ENCODE data around the gene CCDC74A.
A peak's percentile ranks its signal among the peaks of the same experiment; 100 is the strongest.
"Not testable (repeated sequence)": the region's sequence is repeated elsewhere in the genome, so short reads cannot be mapped to it uniquely, and the experiment has no call there.

The CCDC74A gene

DNA sequence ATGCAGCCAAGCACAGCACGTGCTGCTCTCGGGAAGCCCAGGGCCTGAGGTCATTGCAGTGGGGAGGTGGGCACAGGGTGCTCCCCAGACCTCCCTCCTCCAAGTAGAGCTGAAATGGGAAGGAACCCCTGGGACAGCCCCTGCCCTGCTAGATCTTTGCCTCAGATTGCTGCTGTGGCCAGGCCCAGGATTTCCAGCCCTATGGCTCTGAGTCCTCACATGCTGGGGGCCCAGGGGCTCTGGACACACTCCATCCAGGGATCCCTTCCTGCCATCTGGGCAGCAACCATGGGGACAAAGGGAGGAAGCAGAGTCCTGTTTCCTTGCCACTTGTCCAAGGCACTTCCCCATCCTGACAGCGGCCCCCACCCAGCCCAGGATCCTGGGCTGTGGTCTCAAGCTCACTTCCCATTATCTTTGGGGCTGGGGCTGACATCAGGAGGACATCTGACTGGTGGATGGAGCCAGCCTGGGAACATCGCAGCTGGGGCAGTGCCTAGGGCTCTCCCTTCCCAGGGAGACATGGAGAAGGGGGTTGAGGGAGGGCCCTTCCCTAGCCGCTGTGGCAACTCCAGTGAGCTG lies 2.3 kb downstream of the CCDC74A start:
- DNase-seq, result not testable (repeated sequence)

- DNase-seq, result not testable (repeated sequence)
Observed at GRCh38 chr2:131530626-131531344, 3.1 kb downstream of the CCDC74A start.

- not testable (repeated sequence) for DNase-seq
Observed at GRCh38 chr2:131531547-131532185, 4.0 kb downstream of the CCDC74A start.

- peak; percentile 35 for DNase-seq
Observed at GRCh38 chr2:131532723-131533608, 5.3 kb downstream of the CCDC74A start.

DNA sequence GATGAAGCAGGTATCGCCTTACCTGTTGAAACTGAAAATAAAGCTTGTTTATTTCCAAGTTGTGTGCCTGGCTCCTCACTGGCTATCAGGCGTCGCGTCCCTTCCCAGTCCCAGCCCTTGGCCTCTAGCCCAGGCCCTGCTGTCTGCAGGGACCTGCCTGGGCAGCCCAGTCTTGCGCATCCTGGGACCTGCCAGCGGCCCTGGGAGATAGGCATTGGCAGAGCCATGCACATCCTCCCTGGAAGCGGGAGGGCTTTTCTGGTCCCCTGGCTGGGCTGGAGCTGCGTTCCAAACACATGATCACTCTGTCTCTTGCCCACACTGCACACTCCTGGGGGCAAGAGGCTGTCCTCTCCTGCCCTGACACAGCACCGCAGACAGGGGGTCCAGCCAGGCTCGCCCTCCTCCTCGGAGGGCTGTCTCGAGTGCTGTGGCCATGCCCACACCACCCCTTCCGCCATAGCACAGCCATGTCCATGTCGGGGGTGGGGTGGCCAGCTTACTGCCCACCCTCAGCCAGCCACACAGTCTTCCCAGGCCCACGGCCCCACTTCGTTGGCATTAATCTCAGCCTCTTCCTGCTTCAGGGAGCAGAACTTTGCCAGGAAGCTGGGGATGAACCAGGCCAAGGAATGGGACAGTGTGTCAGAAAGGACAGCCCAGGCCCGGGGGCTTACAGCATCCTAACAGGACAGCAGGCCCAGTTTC lies 6.1 kb downstream of the CCDC74A start:
- DNase-seq, result peak; percentile 59

DNA sequence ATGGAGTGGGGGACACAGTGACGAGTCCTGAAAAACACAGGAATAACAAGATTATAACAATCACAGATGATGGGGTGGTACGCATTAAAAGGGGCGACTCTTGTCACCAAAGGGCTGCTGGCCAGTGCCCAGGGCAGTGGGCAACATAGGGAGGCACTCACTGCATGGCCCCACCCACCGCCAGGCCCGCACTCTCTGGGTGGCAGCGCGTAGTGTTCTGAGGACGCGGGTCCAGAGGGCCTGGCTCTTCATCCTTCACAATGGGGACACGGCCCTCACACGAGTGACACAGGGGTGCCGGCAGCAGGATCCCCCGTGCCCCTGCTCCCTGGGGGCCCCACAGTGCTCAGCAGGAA lies 6.6 kb downstream of the CCDC74A start:
- DNase-seq, result not testable (repeated sequence)

GRCh38 chr2:131534965-131535364 lies 7.3 kb downstream of the CCDC74A start:
- not testable (repeated sequence) for DNase-seq

- DNase-seq, result no peak
Observed at GRCh38 chr2:131535526-131535925, 7.8 kb downstream of the CCDC74A start.

- DNase-seq, result not testable (repeated sequence)
Observed at GRCh38 chr2:131535951-131536826, 8.5 kb downstream of the CCDC74A start.

DNA sequence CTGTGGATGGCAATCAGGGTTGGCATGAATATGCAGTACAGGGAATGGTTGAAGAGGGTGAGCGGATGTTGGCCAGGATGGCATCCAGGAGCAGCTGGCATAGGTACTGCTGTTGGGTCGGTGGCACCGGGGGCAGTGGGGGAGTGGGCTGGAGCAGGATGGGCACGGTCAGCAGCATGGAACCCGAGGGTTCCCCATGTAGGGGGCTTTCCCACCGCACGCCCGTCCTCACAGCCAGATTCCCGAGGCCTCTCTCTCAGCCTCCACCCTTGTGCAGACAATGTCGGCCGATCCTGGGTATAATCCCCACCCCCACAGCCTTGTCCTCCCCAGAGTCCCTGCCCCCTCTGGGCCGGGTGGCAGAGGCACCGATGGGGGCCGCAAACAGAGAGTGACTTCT lies 9.2 kb downstream of the CCDC74A start:
- not testable (repeated sequence) for DNase-seq

DNA sequence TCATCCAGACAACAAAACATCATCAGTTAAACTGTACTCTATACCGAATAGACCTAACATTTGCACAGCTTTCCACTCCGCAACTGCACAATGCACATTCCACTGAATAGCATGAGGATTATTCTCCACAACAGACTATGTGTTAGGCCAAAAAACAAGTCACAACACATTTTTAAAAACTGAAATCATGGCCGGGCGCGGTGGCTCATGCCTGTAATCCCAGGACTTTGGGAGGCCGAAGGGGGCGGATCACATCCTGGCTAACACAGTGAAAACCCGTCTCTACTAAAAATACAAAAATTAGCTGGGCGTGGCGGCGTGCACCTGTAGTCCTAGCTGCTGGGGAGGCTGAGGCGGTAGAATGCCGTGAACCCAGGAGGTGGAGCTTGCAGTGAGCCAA lies 11.2 kb downstream of the CCDC74A start:
- DNase-seq, result not testable (repeated sequence)

- no peak for DNase-seq
Observed at GRCh38 chr2:131542438-131543384, 15.0 kb downstream of the CCDC74A start.

DNA sequence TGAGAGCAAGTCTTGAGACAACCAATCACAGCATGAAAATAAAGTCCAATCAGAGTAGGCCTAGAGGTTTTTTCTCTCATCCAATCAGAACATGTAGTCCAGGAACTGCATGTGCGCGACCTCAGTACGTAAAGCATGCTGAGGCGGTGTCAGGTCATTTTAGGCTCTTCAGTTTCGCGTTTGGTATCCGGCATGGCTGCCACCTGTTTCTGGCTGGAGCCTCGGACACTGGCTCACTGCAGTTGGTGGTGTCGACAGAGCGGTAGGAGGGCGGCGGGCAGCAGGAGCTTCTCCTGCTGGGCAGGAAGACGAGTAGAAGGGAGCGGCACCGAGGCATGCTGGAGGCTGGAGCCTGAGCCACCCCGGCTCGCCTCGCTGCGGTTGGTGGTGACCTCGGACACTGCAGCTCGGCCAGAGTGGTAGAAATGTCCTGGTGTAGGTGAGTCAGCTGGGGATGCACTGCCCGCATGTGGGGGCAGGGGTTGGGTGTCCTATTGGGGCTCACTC lies 15.8 kb downstream of the CCDC74A start:
- DNase-seq, result no peak

GRCh38 chr2:131544006-131544812 lies 16.5 kb downstream of the CCDC74A start:
- not testable (repeated sequence) for DNase-seq

DNA sequence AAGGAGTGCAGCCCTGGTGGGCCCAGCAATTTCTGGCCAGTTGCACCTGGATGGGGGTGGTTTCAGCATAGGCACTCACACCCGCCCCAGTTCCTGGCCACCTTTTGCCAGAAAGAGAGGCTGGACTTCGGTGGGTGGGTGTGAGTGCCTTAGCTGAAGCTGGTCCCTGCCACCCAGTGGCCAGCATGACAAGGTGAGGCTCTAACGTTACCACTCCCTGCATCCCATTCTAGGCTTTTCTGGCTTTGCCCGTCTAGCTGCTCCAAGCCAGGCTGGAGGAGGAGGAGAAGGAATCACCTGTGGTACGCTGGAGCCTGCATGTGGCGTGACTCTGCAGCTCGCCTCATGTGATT lies 17.1 kb downstream of the CCDC74A start:
- DNase-seq, result not testable (repeated sequence)

- no peak for DNase-seq
Observed at GRCh38 chr2:131552871-131553270, 25.2 kb downstream of the CCDC74A start.

DNA sequence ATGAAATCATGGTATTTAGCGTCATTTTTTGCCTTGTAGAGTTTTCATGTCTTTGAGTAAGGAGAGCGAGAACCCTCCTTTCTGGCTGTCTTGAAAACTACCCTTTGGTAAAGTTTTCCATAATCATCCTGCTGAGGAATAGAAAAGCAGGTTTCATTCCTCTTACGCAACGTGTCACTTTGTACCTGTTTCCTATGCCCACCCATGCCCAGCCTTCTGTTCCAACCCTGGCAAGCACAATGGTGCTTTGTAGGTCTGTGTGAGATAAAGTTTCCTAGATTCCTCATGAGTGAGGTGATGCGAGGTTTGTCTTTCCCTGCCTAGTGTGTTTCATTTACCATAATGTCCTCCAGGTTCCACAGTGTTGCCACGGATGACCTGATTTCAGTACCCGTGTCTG lies 29.3 kb downstream of the CCDC74A start:
- no peak for DNase-seq

- no peak for DNase-seq
Observed at GRCh38 chr2:131557558-131558321, 30.1 kb downstream of the CCDC74A start.
